GM18520 (cell line): ENCODE data around the gene YTHDF1.
"Not testable (repeated sequence)": the region's sequence is repeated elsewhere in the genome, so short reads cannot be mapped to it uniquely, and the experiment has no call there.

Source experiments
- ATAC-seq: cut with Tn5 transposase; IDR thresholded peaks from one replicate; pipeline ENCODE4 v1.9.1; 2021; ENCODE audit not compliant: unreplicated experiment

Gene YTHDF1

GRCh38 chr20:63216041-63216848, at the start of gene YTHDF1:
Gene YTHDF1 (minus strand): TSS chr20:63216131. CDS start chr20:63215892, 239 bp downstream.
- ATAC-seq = peak; percentile 85

GRCh38 chr20:63264519-63264918, 48.6 kb upstream of the YTHDF1 start:
- ATAC-seq = no peak

GRCh38 chr20:63264000-63264399, 48.1 kb upstream of the YTHDF1 start:
- no peak for ATAC-seq

GRCh38 chr20:63262836-63263235, 46.9 kb upstream of the YTHDF1 start:
- ATAC-seq = no peak

GRCh38 chr20:63261795-63262528, 46.0 kb upstream of the YTHDF1 start:
- no peak for ATAC-seq

GRCh38 chr20:63261060-63261794, 45.3 kb upstream of the YTHDF1 start:
- no peak for ATAC-seq

- no peak for ATAC-seq
These were observed 44.6 kb upstream of the YTHDF1 start for GRCh38 chr20:63260521-63260920.

- no peak for ATAC-seq
These were observed 44.0 kb upstream of the YTHDF1 start for GRCh38 chr20:63259734-63260460.

GRCh38 chr20:63258781-63259180, 42.9 kb upstream of the YTHDF1 start:
- ATAC-seq = no peak

GRCh38 chr20:63257629-63258028, 41.7 kb upstream of the YTHDF1 start:
- no peak for ATAC-seq

GRCh38 chr20:63256954-63257353, 41.0 kb upstream of the YTHDF1 start:
- no peak for ATAC-seq

GRCh38 chr20:63255931-63256704, 40.2 kb upstream of the YTHDF1 start:
- no peak for ATAC-seq

GRCh38 chr20:63254606-63255384, 38.9 kb upstream of the YTHDF1 start:
- no peak for ATAC-seq

GRCh38 chr20:63254232-63254605, 38.3 kb upstream of the YTHDF1 start, which contains the start of gene NKAIN4:
Gene NKAIN4 (minus strand): TSS chr20:63254463. CDS start chr20:63254450, 13 bp downstream.
- no peak for ATAC-seq

GRCh38 chr20:63253438-63254231, 37.7 kb upstream of the YTHDF1 start:
- ATAC-seq = no peak

GRCh38 chr20:63253065-63253437, 37.1 kb upstream of the YTHDF1 start:
- no peak for ATAC-seq

GRCh38 chr20:63252284-63252711, 36.4 kb upstream of the YTHDF1 start:
- no peak for ATAC-seq

GRCh38 chr20:63251350-63251749, 35.4 kb upstream of the YTHDF1 start:
- not testable (repeated sequence) for ATAC-seq
